SK-N-SH (cell line): ENCODE results near the gene PCSK6.

Experiments
- CHD2 ChIP-seq: fragments of 150-350 bp; IDR thresholded peaks from 2 replicates; pipeline ENCODE4 v1.6.1; 2018; ENCODE audit warnings: low read length; ENCODE audit not compliant: partially characterized antibody
- CTCF ChIP-seq: fragments of 200-600 bp; sonication (generic); IDR thresholded peaks from 2 replicates; pipeline ENCODE4 v1.6.1; 2017; ENCODE audit warnings: antibody characterized with exemption, mild to moderate bottlenecking, moderate library complexity
- GABPA ChIP-seq: IDR thresholded peaks from 2 replicates; pipeline ENCODE4 v1.4.0; 2012; ENCODE audit warnings: low read depth, mild to moderate bottlenecking
- JUND ChIP-seq: IDR thresholded peaks from 2 replicates; pipeline ENCODE4 v1.4.0; 2012
- MXI1 ChIP-seq: IDR thresholded peaks from 2 replicates; pipeline ENCODE4 v1.6.1; 2012; ENCODE audit warnings: mild to moderate bottlenecking, low read depth, low read length, improper control_type of control experiment
- POLR2AphosphoS5 ChIP-seq: IDR thresholded peaks from 2 replicates; pipeline ENCODE4 v1.6.1; 2012; ENCODE audit warnings: low read depth, low read length
- RAD21 ChIP-seq: IDR thresholded peaks from 2 replicates; pipeline ENCODE4 v1.6.1; 2012; ENCODE audit warnings: mild to moderate bottlenecking, low read length
- SIN3A ChIP-seq: IDR thresholded peaks from 2 replicates; pipeline ENCODE4 v1.6.1; 2012; ENCODE audit warnings: low read depth, mild to moderate bottlenecking, low read length, moderate library complexity, borderline replicate concordance
- SMC3 ChIP-seq: IDR thresholded peaks from 2 replicates; pipeline ENCODE4 v1.6.1; 2012; ENCODE audit warnings: low read depth, low read length, improper control_type of control experiment
- TCF12 ChIP-seq: IDR thresholded peaks from 2 replicates; pipeline ENCODE4 v1.4.0; 2012
- TEAD4 ChIP-seq: IDR thresholded peaks from 2 replicates; pipeline ENCODE4 v1.4.0; 2012; ENCODE audit warnings: mild to moderate bottlenecking, borderline replicate concordance; ENCODE audit not compliant: insufficient read depth
- YY1 ChIP-seq: IDR thresholded peaks from 2 replicates; pipeline ENCODE4 v1.4.0; 2012; ENCODE audit warnings: low read depth, mild to moderate bottlenecking

- no peak for TF ChIP-seq CTCF
- TF ChIP-seq SMC3, result no peak
- TF ChIP-seq YY1, result no peak
- TF ChIP-seq TEAD4, result no peak
- TF ChIP-seq JUND, result no peak
- TF ChIP-seq POLR2AphosphoS5, result no peak
- no peak for TF ChIP-seq SIN3A
- no peak for TF ChIP-seq TCF12
- TF ChIP-seq CHD2, result no peak
- no peak for TF ChIP-seq GABPA
- no peak for TF ChIP-seq MXI1
- no peak for TF ChIP-seq RAD21
Measured at GRCh38 chr15:101404245-101404644, 85.3 kb downstream of the PCSK6 start.
